GM18951 (cell line): ENCODE results near the gene MICALL2.

Experiments used
- POLR2A ChIP-seq: IDR thresholded peaks from 4 replicates; pipeline ENCODE4 v1.6.1; 2011; ENCODE audit warnings: mild to moderate bottlenecking; ENCODE audit not compliant: insufficient read length, insufficient read depth; ENCODE audit errors: extremely low read depth
- in situ Hi-C: fragments of 300-500 bp; cut with MboI; formaldehyde crosslinking; loops from one replicate; pipeline ENCODE4 v1.12.0; 2022; ENCODE audit warnings: low sequenced_read_pairs, mixed read lengths, inconsistent platforms; ENCODE audit not compliant: unreplicated experiment

Gene MICALL2

DNA sequence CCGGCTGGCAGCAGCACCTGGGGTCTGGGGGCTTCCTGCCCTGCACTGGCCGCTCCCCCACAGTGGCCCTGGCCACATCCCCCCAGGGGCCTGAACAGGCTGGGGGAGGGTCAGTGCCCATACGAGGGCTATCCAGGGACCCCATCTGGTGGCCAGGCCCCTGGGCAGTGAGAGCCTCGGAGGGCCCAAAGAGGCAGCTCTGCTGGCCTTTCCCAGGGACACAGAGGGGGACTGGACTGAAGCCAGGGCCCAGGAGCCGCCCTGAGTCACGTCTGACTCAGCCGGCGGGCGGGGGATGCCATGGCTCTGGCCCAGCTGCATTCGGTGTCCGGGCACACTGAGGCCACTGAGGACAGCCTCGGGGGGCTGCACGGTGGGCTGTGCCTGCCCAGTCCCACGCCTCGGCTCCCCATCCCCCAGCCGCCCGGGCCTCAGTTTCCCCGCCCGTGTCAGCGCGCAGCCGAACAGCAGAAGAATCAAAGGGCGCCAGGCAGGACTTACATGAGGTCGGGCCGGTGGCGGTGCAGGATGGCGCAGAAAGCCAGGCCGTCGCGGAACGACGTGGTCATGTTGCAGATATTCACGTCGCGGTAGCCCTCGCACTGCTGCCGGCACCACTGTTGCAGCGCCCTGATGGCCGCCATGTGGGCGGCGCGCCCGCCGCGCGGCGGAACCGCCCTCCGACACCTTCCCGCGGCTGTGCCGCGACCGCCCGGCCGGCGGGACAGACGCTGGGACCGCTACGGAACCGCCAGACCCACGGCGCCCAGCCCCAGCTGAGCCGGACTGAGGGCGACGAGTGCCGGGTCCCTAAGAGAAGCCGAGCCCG is at the start of gene MICALL2:
Gene MICALL2 (minus strand): TSS at position 788 of the 829 bp plus-strand sequence. CDS start 144 bp downstream, at position 644.
- in situ Hi-C loops = no loop called here
- peak; percentile 71 for TF ChIP-seq POLR2A

DNA sequence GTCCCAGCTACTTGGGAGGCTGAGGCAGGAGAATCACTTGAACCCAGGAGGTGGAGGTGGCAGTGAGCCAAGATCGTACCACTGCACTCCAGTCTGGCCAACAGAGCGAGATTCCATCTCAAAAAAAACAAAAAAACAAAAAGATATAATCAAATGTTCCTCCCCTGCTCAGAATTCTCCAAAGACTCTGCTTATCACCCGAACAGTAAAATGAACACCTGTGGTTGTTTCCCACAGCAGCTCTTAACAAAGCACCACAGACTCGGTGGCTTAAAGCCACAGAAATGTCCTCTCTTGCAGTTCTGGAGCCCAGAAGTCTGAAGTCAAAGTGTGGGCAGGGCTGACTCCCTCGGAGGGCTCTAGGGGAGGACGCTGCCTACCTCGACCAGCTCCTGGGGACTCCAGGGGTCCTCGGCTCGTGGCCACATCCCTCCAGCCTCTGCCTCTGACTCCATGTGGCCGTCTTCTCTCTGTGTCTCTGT is 49.0 kb upstream of the MICALL2 start:
- no peak for TF ChIP-seq POLR2A
- in situ Hi-C loops = no loop called here

DNA sequence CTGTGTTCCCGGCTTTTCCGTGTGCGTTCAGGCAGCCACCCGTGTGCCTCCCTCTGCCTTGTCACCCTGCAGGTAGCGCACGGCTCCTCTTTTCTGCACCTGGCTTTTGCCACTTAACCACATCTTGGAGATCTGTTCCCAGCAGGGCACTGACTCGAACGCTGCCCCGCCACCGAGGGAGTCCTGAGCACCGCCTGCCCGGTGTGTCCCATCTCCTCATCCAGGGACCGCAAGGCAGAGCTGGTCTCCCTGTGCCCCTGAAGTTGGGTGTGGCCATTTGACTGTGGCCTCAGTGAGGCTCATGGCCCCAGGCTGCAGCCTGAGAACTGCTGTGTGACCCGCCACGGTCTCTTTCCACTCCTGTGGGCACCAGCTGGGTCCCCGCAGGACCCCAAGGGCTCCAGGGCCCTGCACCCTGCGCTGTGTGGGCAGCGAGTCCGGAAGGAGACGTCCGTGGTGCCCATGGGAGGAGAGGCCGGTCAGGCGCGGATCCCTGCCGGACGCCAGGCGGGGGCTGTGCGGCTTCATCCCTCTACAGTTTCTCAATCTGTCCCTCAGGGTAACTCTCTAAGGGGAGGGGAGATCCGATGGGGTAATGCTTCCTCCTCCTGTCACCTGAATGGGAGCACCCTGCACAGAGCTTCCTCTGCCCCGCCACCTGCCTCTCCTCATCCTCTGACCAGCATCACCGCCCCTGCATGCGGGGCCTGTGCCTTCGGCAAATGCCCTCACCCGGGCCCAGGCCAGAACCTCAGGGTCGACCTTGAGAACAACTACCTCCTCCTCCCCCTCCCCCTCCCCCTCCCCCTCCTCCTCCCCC is 46.7 kb upstream of the MICALL2 start:
- peak; percentile 18 for TF ChIP-seq POLR2A
- in situ Hi-C loops = no loop called here

DNA sequence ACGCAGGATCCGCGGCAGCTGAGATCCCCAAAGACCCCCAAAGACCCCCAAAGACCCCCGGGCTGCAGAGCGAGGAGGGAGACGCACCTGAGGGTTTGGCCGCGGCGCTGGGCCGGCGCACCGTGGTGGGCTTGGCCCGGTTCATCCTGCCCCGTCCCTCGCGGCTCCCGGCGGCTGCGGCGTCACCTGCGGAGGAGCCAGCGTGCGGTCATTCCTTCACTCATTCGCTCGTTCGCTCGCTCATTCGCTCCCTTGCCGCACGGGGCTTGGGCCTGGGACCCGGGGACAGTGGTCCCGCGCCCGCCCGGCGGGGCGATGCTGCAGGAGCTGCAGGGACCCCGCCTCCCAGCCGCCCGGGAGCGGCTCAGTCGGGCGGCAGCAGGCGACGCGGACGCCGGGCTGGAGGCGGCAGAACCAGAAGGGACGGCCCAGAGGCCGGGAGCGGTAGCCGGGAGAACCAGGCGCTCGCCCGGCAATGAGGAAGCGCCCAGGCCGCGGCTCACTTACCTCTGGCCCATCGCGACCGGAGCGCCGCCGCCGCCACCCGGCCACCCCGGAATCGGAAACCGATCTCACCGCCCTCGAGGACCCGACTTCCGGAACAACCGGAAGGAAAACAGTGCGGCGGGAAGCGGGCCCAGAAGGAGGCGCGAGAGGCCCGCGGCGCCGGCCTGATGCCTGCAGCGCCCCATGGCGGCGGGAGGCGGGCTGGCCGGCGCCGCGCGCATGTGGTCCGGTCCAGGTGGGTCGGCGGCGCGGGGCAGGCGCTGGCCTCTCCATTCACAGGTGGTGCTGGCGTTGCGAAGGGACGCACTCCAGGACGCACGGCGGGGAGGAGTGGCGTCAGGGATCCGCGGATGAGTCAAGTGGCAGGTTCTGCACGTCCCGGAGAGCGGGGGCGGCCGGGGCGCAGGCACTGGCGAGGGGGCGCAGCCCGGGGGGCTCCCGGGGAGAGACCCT is 44.8 kb upstream of the MICALL2 start, which contains the start of gene INTS1:
Gene INTS1 (minus strand): TSS at position 574 of the 960 bp plus-strand sequence. CDS start 429 bp downstream, at position 145.
- peak; percentile 82 for TF ChIP-seq POLR2A
- in situ Hi-C loops = no loop called here

DNA sequence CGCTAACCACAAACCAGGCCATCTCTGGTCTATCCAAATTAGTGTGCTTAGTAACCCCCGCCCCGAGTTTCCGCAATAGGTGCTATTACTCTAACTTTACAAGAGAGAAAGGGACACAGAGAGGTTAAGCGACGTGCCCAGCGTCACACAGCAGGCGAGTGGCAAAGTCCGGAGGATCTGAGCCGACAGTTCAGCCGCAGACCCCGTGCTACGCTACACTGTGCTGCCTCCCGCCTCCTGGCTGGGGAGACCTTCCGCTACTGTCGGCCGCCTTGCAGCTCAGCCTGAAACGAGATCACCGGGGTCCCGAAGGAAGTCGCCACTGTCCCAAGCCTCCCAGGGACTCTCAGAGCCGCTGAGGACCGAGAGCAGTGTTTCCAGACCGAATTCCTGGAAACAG is 44.1 kb upstream of the MICALL2 start:
- in situ Hi-C loops = no loop called here
- no peak for TF ChIP-seq POLR2A

DNA sequence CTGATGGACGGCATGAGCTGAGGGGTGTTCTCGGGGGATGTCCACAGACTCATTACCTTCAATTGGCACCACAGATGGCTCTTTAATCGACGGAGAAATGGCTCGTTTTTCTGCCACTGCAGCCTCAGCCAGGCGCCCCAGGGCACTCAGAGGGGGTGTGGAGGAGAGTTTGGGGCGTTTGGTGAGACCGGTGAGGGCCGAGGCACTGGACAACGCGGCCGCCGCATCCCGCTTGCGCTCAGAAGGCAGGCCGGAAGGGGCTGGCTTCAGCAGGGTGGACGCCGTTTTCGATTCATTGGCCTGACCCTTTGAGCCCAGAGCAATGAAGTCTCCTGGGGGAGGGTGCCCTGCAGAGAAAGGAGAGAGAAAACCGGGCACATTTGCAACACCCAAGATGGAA is 43.6 kb upstream of the MICALL2 start:
- TF ChIP-seq POLR2A = no peak
- in situ Hi-C loops = no loop called here

DNA sequence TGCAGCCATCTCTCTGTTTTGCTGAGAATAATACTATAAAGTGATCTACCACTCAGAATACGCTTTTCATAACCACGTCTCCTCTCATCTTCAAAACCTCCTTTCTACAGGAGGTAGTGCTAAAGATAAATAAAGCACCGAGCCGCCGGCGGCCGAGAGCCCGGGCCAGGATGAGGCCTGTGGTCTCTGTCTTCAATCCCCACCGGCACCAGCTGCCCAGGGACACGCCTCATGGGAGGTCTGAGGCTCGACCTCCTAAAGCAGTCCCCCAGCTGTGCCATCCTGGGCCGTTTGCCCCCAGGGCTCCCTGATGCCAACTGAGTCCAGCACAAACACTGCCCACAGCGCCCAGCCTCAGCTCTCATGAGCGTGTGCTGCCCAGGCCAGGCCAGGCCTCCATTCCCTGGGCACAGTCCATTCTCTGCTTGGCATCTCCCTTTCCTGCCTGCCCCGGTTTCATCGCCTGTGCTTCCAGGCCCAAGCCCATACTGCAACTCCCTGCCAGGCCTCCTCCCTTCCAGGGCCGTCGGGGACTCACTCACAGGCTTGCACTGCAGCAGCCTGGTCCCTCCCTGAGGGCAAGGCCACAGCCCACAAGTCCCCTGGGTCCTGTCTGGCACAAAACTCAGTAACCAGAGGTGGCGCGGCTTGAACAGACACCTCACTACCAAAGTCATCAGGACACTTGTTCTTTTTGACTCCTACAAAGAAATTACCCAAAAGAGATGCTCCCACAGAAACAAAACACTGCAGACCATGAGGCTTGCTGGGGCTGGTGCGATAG is 42.4 kb upstream of the MICALL2 start:
- in situ Hi-C loops = no loop called here
- TF ChIP-seq POLR2A = no peak

DNA sequence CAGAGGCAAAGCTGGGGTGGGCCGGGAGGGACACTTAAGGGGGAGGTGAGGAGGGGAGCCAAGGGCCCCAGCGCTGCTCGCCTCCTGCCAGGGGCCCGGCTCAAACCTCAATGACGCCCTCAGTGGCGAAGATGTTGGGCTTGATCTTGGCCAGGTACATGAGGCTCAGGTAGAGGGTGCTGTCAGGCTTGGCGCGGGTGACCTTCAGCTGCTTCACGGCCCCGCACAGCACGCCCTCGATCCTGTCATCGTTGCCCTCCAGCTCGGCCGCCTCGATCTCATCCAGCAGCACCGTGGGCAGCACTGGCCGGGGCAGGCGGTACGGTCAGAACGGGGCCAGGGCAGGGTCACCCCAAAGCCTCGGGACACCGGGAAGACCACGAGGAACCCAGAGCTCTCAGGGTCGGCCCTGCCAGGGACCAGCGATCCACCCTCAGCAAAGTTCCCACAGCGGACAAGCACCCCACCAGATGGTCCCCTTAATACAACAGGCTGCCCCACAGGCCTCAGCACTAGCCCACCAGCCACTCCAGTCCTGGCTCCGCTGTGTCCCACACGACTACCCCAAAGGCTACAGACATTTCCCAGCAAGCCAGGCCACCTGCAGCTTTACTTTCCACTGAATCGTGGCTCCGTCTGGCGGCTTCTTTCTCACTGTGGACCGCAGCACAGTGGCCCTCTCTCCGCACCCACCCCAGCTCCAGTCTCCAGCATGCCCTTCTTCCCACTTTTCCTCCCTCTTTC is 41.0 kb upstream of the MICALL2 start:
- no peak for TF ChIP-seq POLR2A
- in situ Hi-C loops = no loop called here

DNA sequence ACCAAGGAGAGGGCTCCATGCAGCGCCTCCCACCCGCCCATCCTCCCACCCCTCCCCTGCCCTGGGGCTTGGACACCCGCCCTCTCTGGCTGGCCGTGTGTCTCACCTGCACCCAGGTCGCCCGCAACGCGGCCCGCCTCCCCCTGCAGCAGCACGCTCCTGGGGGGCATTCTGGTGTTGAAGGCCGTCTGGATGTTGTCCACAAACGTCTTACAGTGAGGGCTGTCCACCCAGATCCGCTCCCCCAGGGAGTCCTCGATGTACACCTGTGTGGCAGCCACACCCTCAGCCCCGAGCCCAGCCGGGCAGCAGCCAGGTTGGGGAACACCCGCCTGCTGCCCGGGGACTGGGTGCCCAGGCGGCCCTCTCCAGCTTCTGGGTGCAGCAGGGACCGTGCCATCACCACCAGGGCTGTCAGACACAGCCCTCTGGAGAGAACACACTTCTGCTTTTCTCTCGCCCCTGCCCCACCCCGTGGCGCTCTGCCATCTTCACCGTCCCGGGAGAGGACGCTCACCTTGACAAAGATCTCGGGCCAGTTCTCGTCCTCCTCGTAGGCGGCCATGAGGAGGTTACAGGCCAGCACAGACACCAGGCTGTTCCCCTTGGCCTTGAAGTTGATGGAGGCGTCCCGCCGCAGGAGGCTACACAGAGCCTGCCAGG is 40.2 kb upstream of the MICALL2 start:
- in situ Hi-C loops = no loop called here
- TF ChIP-seq POLR2A = no peak

DNA sequence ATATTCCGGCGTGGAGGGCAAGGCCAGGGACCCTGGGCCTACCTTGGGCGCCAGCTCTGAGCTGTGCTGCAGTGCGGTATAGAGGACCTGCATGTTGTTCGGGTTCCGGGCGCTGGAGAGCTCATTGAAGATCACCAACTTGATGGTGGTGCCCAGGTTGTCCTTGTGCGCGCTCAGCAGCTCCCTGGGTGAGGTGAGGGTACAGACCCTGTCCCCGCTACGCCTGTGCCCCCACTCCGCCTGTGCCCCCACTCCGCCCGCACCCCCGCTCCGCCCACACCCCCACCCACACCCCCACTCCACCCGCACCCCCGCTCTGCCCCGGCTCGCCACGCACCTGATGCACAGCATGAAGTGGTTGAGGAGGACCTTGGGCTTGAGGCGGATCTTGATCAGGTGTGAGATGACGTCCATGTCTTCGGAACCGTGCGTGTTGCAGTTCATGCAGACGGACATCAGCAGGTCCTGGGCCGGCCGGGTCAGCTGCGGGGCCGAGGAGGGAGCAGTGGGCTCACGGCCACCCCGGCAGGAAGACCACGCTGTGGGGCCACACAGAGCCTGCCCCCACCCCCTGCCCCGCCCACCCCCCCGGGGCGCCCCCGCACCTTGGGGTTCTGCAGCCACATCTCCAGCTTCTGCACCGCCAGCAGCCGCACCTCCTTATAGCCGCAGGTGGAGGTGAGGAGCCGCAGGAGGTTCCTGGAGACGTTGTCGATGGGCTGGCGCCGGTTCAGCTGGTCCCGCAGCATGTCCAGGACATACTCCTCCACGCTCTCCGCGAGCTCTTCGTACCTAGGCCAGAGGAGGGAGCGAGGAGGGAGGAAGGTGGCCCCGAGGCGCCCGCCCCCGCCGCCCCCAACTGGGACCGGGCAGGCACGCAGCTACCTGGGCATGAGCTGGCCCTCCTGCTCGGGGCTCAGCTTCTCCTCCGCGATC is 39.4 kb upstream of the MICALL2 start:
- in situ Hi-C loops = no loop called here
- no peak for TF ChIP-seq POLR2A
